Uterus (tissue), 2 donors: ENCODE data around the gene ZC3H15.

ENCODE experiments used
- CTCF ChIP-seq, 4 experiments: fragments of 200-600 bp in 2 of 4; fragments of 450-650 bp in 2 of 4; sonication (generic) in 2 of 4; IDR thresholded peaks; one replicate each; pipeline ENCODE4 v1.5.1; 2016 to 2019; ENCODE audit warnings: antibody characterized with exemption in 4 of 4, mild to moderate bottlenecking in 2 of 4, moderate library complexity in 1 of 4
- POLR2A ChIP-seq, 2 donors: fragments of 450-650 bp; IDR thresholded peaks; one replicate each; pipeline ENCODE4 v1.6.1; 2016; ENCODE audit warnings: antibody characterized with exemption in 2 of 2, mild to moderate bottlenecking in 1 of 2, moderate library complexity in 1 of 2

GRCh38 chr2:186496401-186496800 is 10.3 kb downstream of the ZC3H15 start:
- TF ChIP-seq CTCF (IDR thresholded peaks at IDR 0.05) (no peak), POLR2A (IDR thresholded peaks at IDR 0.05) (no peak)
